Posterior cingulate gyrus (tissue), 11 donors: ENCODE measurements around the gene PINK1.

ENCODE experiments used
- DNase-seq, 10 donors: peaks; one replicate each; pipeline versions ENCODE4 v3.0.0 to v3.0.0-alpha.2; 2020 to 2021; ENCODE audit warnings: mixed read lengths in 3 of 10
- intact Hi-C: fragments of 100-400 bp; cut with DNase I; formaldehyde crosslinking; loops from one replicate; pipeline ENCODE4 v1.15.1; 2023

PINK1 gene

DNA sequence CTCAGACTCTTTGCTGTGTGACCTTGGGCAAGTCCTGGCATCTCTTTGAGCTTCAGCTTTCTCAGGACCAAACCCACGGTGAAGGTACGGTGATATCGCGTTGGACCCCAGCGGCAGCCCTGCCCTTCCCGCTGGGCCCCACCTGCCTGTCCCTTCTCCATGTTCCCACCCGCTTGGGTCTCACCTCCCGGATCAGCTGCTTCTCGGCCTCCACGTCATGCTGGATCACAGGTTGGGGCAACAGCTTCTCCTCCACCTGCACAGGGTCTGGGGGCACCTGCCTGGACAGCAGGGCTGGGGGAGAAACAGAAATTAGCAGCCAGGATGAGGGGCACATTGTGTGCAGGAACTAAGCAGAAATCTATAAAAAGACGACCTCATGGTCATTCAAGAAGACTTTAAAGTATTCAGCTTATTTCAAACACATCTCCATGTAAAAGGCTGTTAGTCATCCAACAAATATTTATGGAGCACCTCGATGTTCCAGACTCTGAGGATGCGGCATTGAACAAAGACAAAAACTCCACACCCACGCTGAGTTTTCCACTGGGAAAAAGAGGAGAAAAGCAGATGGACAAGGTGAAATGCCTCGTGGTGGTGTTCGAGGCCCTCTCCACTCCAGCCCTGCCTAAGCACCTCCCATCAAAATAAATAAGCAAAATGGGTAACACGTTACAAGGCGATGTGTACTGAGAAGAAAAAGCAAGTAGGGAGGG is 65.1 kb downstream of the PINK1 start:
- intact Hi-C loops = loop anchor here (10.0 kb wide), 1 partner anchor 286 kb away; no protein-coding TSS in a partner anchor
- DNase-seq = peak in 1 of 10 donors; percentile 63

- intact Hi-C loops = loop anchor here (10.0 kb wide), 1 partner anchor 285 kb away; no protein-coding TSS in a partner anchor
- peak in 1 of 10 donors; percentile 72 for DNase-seq
These were observed 66.3 kb downstream of the PINK1 start for GRCh38 chr1:20699558-20699957.

- intact Hi-C loops = no loop called here
- no peak for DNase-seq
These were observed 67.5 kb downstream of the PINK1 start for GRCh38 chr1:20700636-20701215.
